ENCODE results near the gene TMEM131.
A peak's percentile ranks its signal among the peaks of the same experiment; 100 is the strongest.

GRCh38 chr2:97995026-97995733 is 568 bp downstream of the TMEM131 start:
- no peak for TF ChIP-seq CTCF (IDR thresholded peaks at IDR 0.05; ENCODE audit: low read depth, low read length)
- TF ChIP-seq, protein P1, sequence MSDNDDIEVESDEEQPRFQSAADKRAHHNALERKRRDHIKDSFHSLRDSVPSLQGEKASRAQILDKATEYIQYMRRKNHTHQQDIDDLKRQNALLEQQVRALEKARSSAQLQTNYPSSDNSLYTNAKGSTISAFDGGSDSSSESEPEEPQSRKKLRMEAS (IDR thresholded peaks at IDR 0.05; ENCODE audit: low read depth, low read length) = 0 out of 2 replicates have a peak, but pooled peaks have one; percentile 6
- TF ChIP-seq POLR2A (IDR thresholded peaks at IDR 0.05; ENCODE audit: extremely low read depth, insufficient read length) = no peak
- 0 out of 2 replicates have a peak, but pooled peaks have one; percentile 7 for TF ChIP-seq MYC (IDR thresholded peaks at IDR 0.05; ENCODE audit: low read depth, low read length)

Data from NB4 (cell line).